GM19328 (cell line): ENCODE measurements around the gene CYLC1.

Experiments
- ATAC-seq: cut with Tn5 transposase; IDR thresholded peaks from one replicate; pipeline ENCODE4 v1.9.1; 2021; ENCODE audit warnings: mild to moderate bottlenecking, moderate library complexity; ENCODE audit not compliant: unreplicated experiment

CYLC1 gene

DNA sequence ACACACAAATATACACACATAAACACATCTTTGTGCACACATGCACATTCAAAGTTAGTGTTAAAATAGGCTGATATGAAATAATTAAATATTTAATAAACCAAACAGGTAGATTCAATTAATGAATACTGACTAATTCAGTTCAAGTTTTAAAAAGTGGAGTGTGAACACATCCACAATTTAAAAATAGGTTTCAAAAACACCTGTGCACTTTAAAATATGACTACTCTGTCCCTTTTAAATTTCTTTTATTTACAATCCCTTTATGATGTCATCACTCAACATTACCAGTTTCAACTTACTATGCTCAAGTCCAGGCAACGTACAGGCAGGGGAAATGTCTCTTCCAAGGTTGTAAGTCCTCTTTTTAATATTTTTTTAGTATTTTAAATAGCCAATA, at the start of gene CYLC1:
Gene CYLC1 (plus strand): TSS at position 301 of the 400 bp plus-strand sequence. CDS start 37 bp downstream, at position 338.
- no peak for ATAC-seq

DNA sequence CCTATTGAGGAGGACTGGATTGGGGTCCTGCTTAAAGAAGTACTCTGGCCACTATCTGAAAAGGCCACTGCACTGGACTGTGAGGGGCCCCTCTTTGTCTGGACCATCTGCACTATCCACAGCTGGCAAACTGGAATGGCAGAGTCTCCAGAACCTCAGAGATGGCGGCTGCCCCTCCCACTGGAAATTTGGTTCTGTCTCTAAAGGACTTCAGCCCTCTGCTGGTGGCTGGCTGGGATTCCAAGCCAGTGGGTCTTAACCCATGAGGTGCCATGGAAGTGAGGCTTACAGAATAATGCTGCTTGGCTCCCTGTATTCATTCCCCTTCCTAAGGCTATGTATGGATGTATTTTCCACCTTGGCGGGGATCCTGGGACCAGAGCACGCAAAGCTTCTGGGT, 41.6 kb upstream of the CYLC1 start:
- no peak for ATAC-seq

- ATAC-seq, result no peak
Observed at GRCh38 chrX:83829874-83830273, 31.1 kb upstream of the CYLC1 start.

DNA sequence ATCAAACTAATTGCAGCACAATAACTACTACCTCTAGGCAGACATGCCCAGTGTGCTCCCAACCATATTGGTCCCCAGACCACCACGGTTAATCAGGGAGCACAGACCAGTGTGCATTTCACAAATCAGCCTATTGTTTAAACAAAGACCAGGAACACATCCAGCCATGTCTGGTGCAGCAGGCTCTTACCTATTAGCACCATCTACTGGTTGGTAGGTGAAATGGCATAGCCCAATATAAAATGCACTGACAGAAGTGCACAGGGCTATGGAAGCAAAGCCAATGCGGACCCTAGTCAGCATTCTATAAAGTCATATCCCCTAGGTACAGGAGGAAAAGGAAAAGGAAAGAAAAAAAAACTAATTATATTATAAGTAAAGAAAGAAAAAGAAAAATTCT, 15.5 kb upstream of the CYLC1 start:
- peak; percentile 98 for ATAC-seq

DNA sequence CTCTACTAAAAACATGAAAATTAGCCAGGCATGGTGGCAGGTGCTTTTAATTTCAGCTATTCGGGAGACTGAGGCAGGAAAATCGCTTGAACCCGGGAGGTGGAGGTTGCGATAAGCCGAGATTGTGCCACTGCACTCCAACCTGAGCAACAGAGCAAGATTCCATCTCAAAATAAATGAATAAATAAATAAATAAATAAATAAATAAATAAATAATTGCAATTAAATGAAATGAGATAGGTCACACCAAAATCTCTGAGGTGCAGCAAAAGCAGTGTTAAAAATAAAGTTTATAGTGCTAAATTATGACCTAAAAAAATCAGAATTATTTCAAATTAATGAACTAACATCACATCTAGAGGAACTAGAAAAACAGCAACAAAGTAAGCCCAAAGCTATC, 13.6 kb upstream of the CYLC1 start:
- ATAC-seq, result no peak

- ATAC-seq, result no peak
Observed at GRCh38 chrX:83888585-83888984, 27.6 kb downstream of the CYLC1 start.

- ATAC-seq, result no peak
Observed at GRCh38 chrX:83892433-83892832, 31.5 kb downstream of the CYLC1 start.

DNA sequence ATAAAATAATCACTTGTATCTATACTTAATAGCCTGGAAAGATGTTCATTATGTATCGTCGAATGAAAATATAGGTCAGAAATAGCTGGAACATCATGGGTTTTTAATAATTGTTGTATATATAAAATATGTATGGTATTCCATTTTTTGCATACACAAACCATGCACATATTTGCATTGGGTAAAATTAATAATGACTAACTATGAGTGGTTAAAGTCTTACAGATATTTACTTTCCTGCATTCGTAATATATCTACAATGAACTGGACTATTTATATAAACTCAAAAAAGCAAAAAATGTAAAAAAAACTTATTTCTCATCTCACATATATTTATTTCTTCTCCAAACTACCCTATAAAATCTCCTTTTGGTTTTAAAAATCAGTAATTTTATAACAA, 46.0 kb downstream of the CYLC1 start:
- ATAC-seq, result no peak

DNA sequence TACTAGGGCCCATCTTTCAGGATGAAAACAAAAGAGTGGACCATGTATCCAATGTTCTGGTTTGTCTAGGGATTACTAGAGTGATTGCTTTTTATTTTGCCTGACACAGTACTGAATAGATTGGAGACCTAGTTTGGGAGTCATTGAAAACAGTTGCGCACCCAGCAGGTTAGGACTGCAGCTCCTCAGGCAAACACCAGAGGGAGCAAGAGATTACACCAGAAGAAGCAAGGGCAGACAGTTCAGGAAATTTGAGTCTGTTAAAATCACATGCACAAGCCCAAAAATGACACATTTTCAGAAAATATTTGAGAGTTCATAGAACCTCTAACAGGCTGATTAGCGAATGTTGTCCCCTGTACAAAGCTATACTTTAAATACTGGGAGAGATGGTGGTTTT, 55.6 kb downstream of the CYLC1 start:
- ATAC-seq, result no peak

DNA sequence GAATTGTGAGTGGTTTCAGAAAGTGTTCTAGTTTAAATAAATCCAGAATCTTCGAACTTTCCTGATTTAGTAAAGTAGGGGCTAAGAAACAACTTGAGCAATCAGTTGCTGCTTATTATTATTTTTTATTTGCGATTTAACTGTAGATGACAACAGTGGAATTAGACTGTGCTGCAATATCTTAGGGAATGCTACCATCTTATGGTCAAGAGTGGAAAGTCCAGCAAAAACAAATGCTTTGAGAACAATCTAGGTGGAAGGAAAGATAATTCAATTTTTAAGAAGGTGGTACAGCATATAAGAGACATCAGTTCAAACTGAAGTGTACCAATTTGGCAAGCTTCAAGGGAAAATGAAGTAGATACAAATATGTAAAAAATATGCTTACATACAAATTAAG, 73.3 kb downstream of the CYLC1 start:
- no peak for ATAC-seq
